ENCODE data around the gene CENATAC. TPM values are rescaled to one million over a fixed set of nuclear protein-coding genes. Genes with fewer than 3 reads are reported as not detected.
"Not testable (repeated sequence)": the region's sequence is repeated elsewhere in the genome, so short reads cannot be mapped to it uniquely, and the experiment has no call there.

The CENATAC gene
- total and polyA plus RNA-seq, 2 donors (not counting 1 experiment from before 2014, with no cell fraction given): 10.1 to 21.5 TPM

DNA sequence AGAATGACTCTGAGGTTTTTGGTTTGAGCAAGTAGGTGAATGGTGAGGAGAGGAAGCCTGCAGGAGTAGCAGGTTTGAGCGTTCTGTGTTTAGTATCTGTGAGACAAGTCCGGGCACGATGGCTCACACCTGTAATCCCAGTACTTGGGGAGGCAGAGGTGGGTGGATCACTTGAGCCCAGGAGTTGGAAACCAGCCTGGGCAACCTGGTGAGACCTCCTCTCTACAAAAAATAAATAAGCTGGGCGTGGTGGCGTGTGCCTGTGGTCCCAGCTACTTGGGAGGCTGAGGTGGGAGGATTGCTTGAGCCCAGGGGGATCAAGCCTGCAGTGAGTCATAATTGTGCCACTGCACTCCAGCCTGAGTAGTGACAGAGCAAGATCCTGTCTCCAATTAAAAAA, 9.7 kb upstream of the CENATAC start:
- no peak overlapping the region for H2AFZ ChIP-seq (ENCODE audit: low read length)
- H4K20me1 ChIP-seq (ENCODE audit: control insufficient read depth, extremely low read depth, insufficient read depth, low read length): no peaks in the 10 kb centered on the region
- H3K9me3 ChIP-seq (ENCODE audit: control insufficient read depth, insufficient read depth, low read depth, low read length): no peaks in the 10 kb centered on the region
- no peaks in the 10 kb centered on the region for H3K4me1 ChIP-seq (ENCODE audit: control insufficient read depth, extremely low read depth, insufficient read depth, low read length)
- no peak overlapping the region for H3K4me3 ChIP-seq (replicated peaks in 1 of 4; ENCODE audit: control extremely low read depth in 1 of 4, insufficient read depth in 1 of 4, low read depth in 3 of 4, low read length in 4 of 4)
- no peaks in the 10 kb centered on the region for H3K27me3 ChIP-seq (ENCODE audit: control insufficient read depth, insufficient read depth, low read length)
- H3K27ac ChIP-seq (ENCODE audit: insufficient read depth, low read length): no peak overlapping the region
- H3K79me2 ChIP-seq (ENCODE audit: control insufficient read depth, insufficient read depth, low read length): no peaks in the 10 kb centered on the region
- H3K36me3 ChIP-seq (ENCODE audit: control insufficient read depth, insufficient read depth, low read length): no peaks in the 10 kb centered on the region
- DNase-seq (ENCODE audit: low read depth in 2 of 2): no peak
- H3K4me2 ChIP-seq (ENCODE audit: extremely low read depth, insufficient read depth, low read length): no peak overlapping the region
- H3K9ac ChIP-seq (ENCODE audit: insufficient read depth, low read length): no peak overlapping the region
- TF ChIP-seq EZH2 (IDR thresholded peaks at IDR 0.05; ENCODE audit: low read length, missing control alignments) (no peak), CTCF (conservative IDR thresholded peaks at IDR 0.05 in 1 of 2, IDR thresholded peaks at IDR 0.05 in 1 of 2; ENCODE audit: low read depth in 1 of 2, low read length in 2 of 2) (no peak)

DNA sequence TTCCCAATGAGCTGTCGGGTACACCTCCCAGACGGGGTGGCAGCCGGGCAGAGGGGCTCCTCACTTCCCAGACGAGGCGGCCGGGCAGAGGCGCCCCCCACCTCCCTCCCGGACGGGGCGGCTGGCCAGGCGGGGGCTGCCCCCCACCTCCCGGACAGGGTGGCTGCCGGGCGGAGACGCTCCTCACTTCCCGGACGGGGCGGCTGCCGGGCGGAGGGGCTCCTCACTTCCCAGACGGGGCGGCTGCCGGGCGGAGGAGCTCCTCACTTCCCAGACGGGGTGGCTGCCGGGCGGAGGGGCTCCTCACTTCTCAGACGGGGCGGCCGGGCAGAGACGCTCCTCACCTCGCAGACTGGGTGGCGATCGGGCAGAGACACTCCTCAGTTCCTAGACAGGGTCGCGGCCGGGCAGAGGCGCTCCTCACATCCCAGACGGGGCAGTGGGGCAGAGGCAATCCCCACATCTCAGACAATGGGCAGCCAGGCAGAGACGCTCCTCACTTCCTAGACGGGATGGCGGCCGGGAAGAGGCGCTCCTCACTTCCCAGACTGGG, 6.4 kb upstream of the CENATAC start:
- not testable (repeated sequence) for H3K79me2 ChIP-seq (ENCODE audit: control insufficient read depth, insufficient read depth, low read length); H3K36me3 ChIP-seq (ENCODE audit: control insufficient read depth, insufficient read depth, low read length); DNase-seq (ENCODE audit: low read depth in 2 of 2); H3K4me1 ChIP-seq (ENCODE audit: control insufficient read depth, extremely low read depth, insufficient read depth, low read length); H3K27ac ChIP-seq (ENCODE audit: insufficient read depth, low read length); H3K4me3 ChIP-seq (replicated peaks in 1 of 4; ENCODE audit: control extremely low read depth in 1 of 4, insufficient read depth in 1 of 4, low read depth in 3 of 4, low read length in 4 of 4); H3K9me3 ChIP-seq (ENCODE audit: control insufficient read depth, insufficient read depth, low read depth, low read length); H3K27me3 ChIP-seq (ENCODE audit: control insufficient read depth, insufficient read depth, low read length); H4K20me1 ChIP-seq (ENCODE audit: control insufficient read depth, extremely low read depth, insufficient read depth, low read length); H3K9ac ChIP-seq (ENCODE audit: insufficient read depth, low read length); H3K4me2 ChIP-seq (ENCODE audit: extremely low read depth, insufficient read depth, low read length); H2AFZ ChIP-seq (ENCODE audit: low read length)

- peaks cover 15% of the 10 kb centered on the region for H3K79me2 ChIP-seq (ENCODE audit: control insufficient read depth, insufficient read depth, low read length)
- H2AFZ ChIP-seq (ENCODE audit: low read length): peak overlapping the region; percentile 99
- no peaks in the 10 kb centered on the region for H3K4me1 ChIP-seq (ENCODE audit: control insufficient read depth, extremely low read depth, insufficient read depth, low read length)
- DNase-seq (ENCODE audit: low read depth in 2 of 2): peak in 1 of 2 donors; percentile 17
- peak overlapping the region; percentile 92 for H3K4me2 ChIP-seq (ENCODE audit: extremely low read depth, insufficient read depth, low read length)
- no peaks in the 10 kb centered on the region for H3K9me3 ChIP-seq (ENCODE audit: control insufficient read depth, insufficient read depth, low read depth, low read length)
- H3K27me3 ChIP-seq (ENCODE audit: control insufficient read depth, insufficient read depth, low read length): no peaks in the 10 kb centered on the region
- peak overlapping the region; percentile 87 for H3K27ac ChIP-seq (ENCODE audit: insufficient read depth, low read length)
- H3K36me3 ChIP-seq (ENCODE audit: control insufficient read depth, insufficient read depth, low read length): no peaks in the 10 kb centered on the region
- TF ChIP-seq EZH2 (IDR thresholded peaks at IDR 0.05; ENCODE audit: low read length, missing control alignments) (no peak), CTCF (conservative IDR thresholded peaks at IDR 0.05 in 1 of 2, IDR thresholded peaks at IDR 0.05 in 1 of 2; ENCODE audit: low read depth in 1 of 2, low read length in 2 of 2) (peak; percentile 13 to 33)
- peak overlapping the region; percentile 53 for H3K9ac ChIP-seq (ENCODE audit: insufficient read depth, low read length)
- peak overlapping the region; percentile 73 to 97 (median 87) for H3K4me3 ChIP-seq (replicated peaks in 1 of 4; ENCODE audit: control extremely low read depth in 1 of 4, insufficient read depth in 1 of 4, low read depth in 3 of 4, low read length in 4 of 4)
- H4K20me1 ChIP-seq (ENCODE audit: control insufficient read depth, extremely low read depth, insufficient read depth, low read length): no peaks in the 10 kb centered on the region
These were observed 862 bp upstream of the CENATAC start for GRCh38 chr11:118996926-118997626.
